Activated CD8-positive, alpha-beta memory T cell treated with anti-CD3 and anti-CD28 coated beads for 24 hours (primary cell): ENCODE results near the gene NAMPT.
"Not testable (repeated sequence)": the region's sequence is repeated elsewhere in the genome, so short reads cannot be mapped to it uniquely, and the experiment has no call there.

ENCODE experiments used
- DNase-seq: peaks from one replicate; pipeline ENCODE4 v3.0.0-alpha.2; 2020

Gene NAMPT

DNA sequence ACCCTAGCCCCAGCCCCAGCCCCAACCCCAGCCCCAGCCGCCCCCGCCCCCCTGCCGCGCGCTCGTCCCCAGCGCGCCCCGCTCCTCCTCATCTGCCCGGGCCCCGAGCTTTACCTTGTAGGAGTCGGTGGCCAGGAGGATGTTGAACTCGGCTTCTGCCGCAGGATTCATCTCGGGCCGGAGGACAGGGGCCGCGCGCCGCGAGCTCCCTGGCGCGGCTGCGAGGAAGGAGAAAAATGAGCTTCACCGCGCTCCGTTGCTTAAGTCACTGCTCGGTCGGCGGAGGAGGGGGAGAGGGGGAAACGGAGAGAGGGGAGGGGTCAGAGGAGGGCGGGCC lies at the start of gene NAMPT:
Gene NAMPT (minus strand): TSS at position 270 of the 337 bp plus-strand sequence. CDS start 99 bp downstream, at position 171.
- no peak for DNase-seq

DNA sequence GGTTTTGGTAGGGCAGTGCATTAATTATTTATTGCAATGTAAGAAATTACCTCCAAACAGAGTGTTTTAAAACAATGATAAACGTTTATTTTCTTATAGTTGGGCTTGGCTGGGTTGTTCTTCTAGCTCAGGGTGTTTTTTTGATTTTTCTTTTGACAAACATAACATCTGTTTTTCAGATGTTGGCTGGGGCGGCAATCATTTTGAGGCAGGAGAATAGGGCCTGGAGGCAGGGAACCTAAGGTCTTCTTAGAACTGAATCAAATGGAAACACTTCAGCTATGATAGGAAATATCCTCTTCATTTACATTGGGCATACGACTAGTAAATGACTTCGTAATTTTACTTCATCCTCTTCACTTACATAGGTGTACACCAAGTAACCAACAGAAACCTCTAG lies 47.4 kb upstream of the NAMPT start:
- no peak for DNase-seq

GRCh38 chr7:106331441-106332175 lies 46.8 kb upstream of the NAMPT start:
- DNase-seq: no peak

GRCh38 chr7:106329971-106330733 lies 45.4 kb upstream of the NAMPT start:
- DNase-seq: no peak

GRCh38 chr7:106329408-106329807 lies 44.6 kb upstream of the NAMPT start:
- no peak for DNase-seq

- DNase-seq: no peak
Observed at GRCh38 chr7:106327538-106328481, 43.0 kb upstream of the NAMPT start.

DNA sequence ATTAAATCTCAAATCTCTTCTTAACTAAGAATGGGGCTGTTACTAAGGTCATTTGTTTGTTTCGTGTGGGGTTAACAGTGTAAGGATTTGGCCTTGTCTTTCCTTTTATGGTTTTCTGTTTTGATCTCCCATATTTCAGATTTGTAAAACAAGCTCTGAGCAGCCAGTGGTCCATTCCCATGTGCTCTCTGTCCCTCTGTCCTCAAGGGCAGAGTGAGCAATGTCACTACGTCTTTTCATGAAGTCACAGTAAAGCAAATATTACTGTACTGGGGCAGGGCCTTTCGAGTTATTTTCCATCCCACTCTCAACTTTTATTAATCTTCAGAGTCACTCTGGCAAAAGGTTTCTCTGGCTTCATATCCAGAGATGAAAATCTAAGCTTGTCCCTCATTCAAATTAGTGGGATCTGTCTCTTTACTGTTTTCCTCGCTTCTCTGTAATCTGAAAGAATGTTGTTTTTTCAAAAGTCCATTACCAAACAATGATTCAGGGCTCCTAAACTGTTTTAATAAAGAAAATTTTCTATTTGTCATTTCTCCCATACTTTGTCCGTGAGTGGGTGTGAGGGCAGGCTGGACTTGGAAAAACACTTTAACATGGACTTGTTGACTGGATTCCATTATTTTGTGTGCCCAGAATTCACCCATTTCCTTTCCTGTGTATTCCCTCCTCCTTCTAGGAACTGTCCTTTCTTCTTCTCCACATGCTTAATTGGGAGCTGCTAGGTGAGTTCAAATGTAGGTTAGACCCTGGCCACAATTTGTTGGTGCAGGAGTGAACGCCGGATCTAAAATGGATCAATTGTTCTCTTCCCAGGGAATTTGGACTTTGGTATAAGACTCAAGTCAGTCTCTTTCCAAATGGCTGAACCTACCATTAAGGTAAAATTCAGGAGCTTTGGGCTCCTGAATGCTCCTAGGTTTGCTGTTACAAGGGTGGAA lies 42.1 kb upstream of the NAMPT start:
- no peak for DNase-seq

DNA sequence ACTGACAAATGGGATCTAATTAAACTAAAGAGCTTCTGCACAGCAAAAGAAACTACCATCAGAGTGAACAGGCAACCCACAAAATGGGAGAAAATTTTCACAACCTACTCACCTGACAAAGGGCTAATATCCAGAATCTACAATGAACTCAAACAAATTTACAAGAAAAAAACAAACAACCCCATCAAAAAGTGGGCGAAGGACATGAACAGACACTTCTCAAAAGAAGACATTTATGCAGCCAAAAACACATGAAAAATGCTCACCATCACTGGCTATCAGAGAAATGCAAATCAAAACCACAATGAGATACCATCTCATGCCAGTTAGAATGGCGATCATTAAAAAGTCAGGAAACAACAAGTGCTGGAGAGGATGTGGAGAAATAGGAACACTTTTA lies 39.7 kb upstream of the NAMPT start:
- DNase-seq: not testable (repeated sequence)

DNA sequence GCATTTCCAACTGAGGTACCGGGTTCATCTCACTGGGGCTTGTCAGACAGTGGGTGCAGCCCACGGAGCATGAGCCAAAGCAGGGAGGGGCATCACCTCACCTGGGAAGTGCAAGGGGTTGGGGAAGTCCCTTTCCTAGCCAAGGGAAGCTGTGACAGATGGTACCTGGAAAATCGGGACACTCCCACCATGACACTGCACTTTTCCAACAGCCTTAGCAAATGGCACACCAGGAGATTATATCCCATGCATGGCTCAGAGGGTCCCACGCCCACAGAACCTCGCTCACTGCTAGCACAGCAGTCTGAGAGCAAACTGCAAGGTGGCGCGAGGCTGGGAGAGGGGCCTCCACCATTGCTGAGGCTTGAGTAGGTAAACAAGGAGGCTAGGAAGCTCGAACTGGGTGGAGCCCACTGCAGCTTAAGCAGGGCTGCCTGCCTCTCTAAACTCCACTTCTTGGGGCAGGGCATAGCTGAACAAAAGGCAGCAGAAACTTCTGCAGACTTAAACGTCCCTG lies 35.5 kb upstream of the NAMPT start:
- not testable (repeated sequence) for DNase-seq

DNA sequence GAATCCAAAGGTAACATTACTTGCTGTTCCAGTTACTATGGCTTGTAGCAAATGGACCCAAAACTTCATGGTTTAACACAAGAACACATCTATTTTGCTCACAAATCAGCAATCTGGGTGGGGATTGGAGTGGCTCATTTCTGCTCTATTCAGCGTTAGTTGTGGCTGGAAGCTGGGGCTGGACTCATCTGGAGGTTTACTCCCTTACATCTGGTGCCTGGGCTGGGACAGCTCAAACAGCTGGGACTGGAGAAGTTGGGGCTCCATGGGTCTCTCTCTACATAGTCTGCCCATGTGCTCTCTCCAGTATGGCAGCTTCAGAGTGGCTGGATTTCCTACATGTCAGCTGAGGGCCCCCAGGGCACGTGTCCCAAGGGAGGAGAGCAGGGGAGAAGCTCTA lies 33.7 kb upstream of the NAMPT start:
- no peak for DNase-seq

- DNase-seq: no peak
Observed at GRCh38 chr7:106317971-106318370, 33.2 kb upstream of the NAMPT start.

GRCh38 chr7:106316947-106317346 lies 32.2 kb upstream of the NAMPT start:
- DNase-seq: no peak

GRCh38 chr7:106314875-106315274 lies 30.1 kb upstream of the NAMPT start:
- no peak for DNase-seq

DNA sequence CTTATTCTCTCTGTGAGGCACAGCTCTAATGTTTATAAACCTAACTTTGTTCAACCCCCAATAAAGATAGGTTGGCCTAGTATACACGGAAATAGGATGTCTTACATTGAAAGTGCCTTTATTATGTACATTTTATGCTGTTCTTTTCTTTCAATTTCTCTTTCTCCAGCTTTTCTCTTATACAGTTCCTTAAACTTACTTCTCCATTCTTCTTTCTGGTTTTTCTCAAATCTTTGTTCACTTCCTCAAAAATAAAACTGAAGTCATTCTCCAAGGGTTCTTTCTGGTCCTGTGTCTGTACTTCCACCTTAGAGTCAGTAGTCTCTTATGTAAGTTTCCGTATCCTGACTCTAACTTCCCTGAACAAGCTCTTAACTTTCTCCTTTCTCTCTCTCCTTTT lies 29.2 kb upstream of the NAMPT start:
- no peak for DNase-seq

- no peak for DNase-seq
Observed at GRCh38 chr7:106313456-106313901, 28.7 kb upstream of the NAMPT start.

DNA sequence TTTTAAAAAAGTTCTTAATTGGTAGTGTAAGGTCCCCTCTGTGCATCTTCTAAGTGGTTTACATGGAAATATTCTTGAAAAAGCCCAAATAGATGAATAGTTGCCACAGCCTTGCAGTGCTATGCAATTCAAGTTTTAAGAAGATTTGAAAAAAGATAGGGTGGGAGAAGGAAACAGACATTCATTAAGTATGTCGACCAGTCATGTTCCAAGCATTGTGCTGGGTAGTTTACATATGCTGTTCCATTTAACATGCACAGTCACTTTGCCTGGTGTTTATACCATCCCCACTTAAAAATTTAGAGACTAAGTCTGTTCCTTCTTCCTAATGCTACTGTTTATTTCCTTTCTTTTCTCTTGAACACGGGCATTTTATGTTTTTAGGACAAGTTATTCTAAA lies 28.1 kb upstream of the NAMPT start:
- DNase-seq: no peak

- DNase-seq: no peak
Observed at GRCh38 chr7:106312099-106312871, 27.5 kb upstream of the NAMPT start.

DNA sequence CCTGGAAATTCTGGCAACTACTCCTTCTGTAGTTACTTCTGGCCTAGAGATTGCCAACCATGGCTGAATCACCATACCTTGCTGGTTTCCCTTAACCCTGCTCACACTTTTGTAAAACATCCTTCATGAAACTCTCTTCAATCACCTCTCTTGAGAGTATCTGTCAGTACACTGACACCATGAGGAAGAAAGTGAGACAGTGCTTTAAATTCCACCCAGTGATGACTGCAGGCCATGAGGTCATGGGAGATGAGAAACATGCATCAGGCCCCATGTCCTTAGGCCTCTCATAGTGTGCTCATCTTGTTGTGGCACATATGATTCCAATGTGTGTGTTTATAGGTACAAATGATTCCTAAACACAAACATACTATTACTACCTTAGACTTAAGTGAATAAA lies 24.6 kb upstream of the NAMPT start:
- no peak for DNase-seq

- DNase-seq: no peak
Observed at GRCh38 chr7:106306256-106306655, 21.5 kb upstream of the NAMPT start.

DNA sequence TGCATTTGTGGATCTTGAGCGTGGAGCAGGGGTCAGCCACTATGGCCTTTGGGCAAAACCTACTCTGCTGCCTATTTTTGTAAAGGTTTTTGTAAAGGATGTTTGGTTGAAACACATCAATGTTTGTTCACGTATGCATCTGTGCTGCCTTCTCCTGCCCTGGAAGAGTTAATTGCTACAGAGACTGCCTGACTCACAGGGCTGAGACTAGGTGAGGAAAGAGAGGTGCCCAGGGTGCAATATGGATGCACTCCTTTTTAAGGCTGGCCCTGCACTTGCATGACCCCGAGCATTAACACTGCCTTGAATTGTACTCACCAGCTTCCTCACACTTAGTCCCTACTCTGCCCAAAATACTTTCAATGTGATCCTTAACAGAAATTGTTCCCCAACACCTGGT lies 20.9 kb upstream of the NAMPT start:
- DNase-seq: no peak

- DNase-seq: no peak
Observed at GRCh38 chr7:106304568-106304967, 19.8 kb upstream of the NAMPT start.
